ENCODE measurements around the gene SCUBE3.

The SCUBE3 gene

GRCh38 chr6:35181933-35182612 lies 31.7 kb upstream of the SCUBE3 start:
- peak in 1 of 2 experiments; percentile 32 for DNase-seq

GRCh38 chr6:35183281-35183680 lies 30.5 kb upstream of the SCUBE3 start:
- DNase-seq = no peak

GRCh38 chr6:35183935-35184334 lies 29.8 kb upstream of the SCUBE3 start:
- no peak for DNase-seq

- no peak for DNase-seq
Measured at GRCh38 chr6:35184580-35185301, 29.0 kb upstream of the SCUBE3 start.

- no peak for DNase-seq
Measured at GRCh38 chr6:35185302-35185681, 28.5 kb upstream of the SCUBE3 start.

- DNase-seq = no peak
Measured at GRCh38 chr6:35185971-35186370, 27.8 kb upstream of the SCUBE3 start.

GRCh38 chr6:35186571-35186970 lies 27.2 kb upstream of the SCUBE3 start:
- no peak for DNase-seq

GRCh38 chr6:35188886-35189285 lies 24.9 kb upstream of the SCUBE3 start:
- no peak for DNase-seq

- no peak for DNase-seq
Measured at GRCh38 chr6:35190306-35190705, 23.4 kb upstream of the SCUBE3 start.

- no peak for DNase-seq
Measured at GRCh38 chr6:35191889-35192288, 21.9 kb upstream of the SCUBE3 start.

- no peak for DNase-seq
Measured at GRCh38 chr6:35192301-35192860, 21.4 kb upstream of the SCUBE3 start.

- no peak for DNase-seq
Measured at GRCh38 chr6:35194390-35194789, 19.4 kb upstream of the SCUBE3 start.

GRCh38 chr6:35195120-35195780 lies 18.5 kb upstream of the SCUBE3 start:
- DNase-seq = no peak

- no peak for DNase-seq
Measured at GRCh38 chr6:35197196-35197595, 16.6 kb upstream of the SCUBE3 start.

GRCh38 chr6:35199866-35200265 lies 13.9 kb upstream of the SCUBE3 start:
- no peak for DNase-seq

- no peak for DNase-seq
Measured at GRCh38 chr6:35202066-35202546, 11.7 kb upstream of the SCUBE3 start.

GRCh38 chr6:35203152-35203670 lies 10.5 kb upstream of the SCUBE3 start:
- DNase-seq = no peak

- no peak for DNase-seq
Measured at GRCh38 chr6:35203680-35204079, 10.1 kb upstream of the SCUBE3 start.

GRCh38 chr6:35206346-35206745 lies 7.4 kb upstream of the SCUBE3 start:
- no peak for DNase-seq

GRCh38 chr6:35208419-35208818 lies 5.3 kb upstream of the SCUBE3 start:
- DNase-seq = no peak

GRCh38 chr6:35209081-35209480 lies 4.7 kb upstream of the SCUBE3 start:
- DNase-seq = no peak

- no peak for DNase-seq
Measured at GRCh38 chr6:35209622-35210247, 4.0 kb upstream of the SCUBE3 start.

GRCh38 chr6:35213298-35213791 lies 411 bp upstream of the SCUBE3 start:
- no peak for DNase-seq

All from NCI-H446 (cell line).